ENCODE results near the gene C19orf44. TPM values are rescaled to one million over a fixed set of nuclear protein-coding genes. Genes with fewer than 3 reads are reported as not detected.
"Not testable (repeated sequence)": the region's sequence is repeated elsewhere in the genome, so short reads cannot be mapped to it uniquely, and the experiment has no call there.

C19orf44 gene
- total RNA-seq, 1 donor from 2014 or later, result 6.4 TPM

GRCh38 chr19:16541526-16542044 lies 45.4 kb downstream of the C19orf44 start:
- Mint-ChIP-seq H3K4me3 (peak overlapping the region; percentile 77), H3K27ac (peak overlapping the region; percentile 91), H3K27me3 (ENCODE audit: low read depth) (no peaks in the 10 kb centered on the region), H3K4me1 (peaks cover 26% of the 10 kb centered on the region), H3K9me3 (no peaks in the 10 kb centered on the region), H3K36me3 (peaks cover 23% of the 10 kb centered on the region)
- TF ChIP-seq, protein P1, sequence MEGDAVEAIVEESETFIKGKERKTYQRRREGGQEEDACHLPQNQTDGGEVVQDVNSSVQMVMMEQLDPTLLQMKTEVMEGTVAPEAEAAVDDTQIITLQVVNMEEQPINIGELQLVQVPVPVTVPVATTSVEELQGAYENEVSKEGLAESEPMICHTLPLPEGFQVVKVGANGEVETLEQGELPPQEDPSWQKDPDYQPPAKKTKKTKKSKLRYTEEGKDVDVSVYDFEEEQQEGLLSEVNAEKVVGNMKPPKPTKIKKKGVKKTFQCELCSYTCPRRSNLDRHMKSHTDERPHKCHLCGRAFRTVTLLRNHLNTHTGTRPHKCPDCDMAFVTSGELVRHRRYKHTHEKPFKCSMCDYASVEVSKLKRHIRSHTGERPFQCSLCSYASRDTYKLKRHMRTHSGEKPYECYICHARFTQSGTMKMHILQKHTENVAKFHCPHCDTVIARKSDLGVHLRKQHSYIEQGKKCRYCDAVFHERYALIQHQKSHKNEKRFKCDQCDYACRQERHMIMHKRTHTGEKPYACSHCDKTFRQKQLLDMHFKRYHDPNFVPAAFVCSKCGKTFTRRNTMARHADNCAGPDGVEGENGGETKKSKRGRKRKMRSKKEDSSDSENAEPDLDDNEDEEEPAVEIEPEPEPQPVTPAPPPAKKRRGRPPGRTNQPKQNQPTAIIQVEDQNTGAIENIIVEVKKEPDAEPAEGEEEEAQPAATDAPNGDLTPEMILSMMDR (IDR thresholded peaks at IDR 0.05; ENCODE audit: unreplicated experiment), result no peak
- peak in 1 of 2 experiments; percentile 41 for DNase-seq (ENCODE audit: low spot score in 2 of 2, unreplicated experiment in 2 of 2)

DNA sequence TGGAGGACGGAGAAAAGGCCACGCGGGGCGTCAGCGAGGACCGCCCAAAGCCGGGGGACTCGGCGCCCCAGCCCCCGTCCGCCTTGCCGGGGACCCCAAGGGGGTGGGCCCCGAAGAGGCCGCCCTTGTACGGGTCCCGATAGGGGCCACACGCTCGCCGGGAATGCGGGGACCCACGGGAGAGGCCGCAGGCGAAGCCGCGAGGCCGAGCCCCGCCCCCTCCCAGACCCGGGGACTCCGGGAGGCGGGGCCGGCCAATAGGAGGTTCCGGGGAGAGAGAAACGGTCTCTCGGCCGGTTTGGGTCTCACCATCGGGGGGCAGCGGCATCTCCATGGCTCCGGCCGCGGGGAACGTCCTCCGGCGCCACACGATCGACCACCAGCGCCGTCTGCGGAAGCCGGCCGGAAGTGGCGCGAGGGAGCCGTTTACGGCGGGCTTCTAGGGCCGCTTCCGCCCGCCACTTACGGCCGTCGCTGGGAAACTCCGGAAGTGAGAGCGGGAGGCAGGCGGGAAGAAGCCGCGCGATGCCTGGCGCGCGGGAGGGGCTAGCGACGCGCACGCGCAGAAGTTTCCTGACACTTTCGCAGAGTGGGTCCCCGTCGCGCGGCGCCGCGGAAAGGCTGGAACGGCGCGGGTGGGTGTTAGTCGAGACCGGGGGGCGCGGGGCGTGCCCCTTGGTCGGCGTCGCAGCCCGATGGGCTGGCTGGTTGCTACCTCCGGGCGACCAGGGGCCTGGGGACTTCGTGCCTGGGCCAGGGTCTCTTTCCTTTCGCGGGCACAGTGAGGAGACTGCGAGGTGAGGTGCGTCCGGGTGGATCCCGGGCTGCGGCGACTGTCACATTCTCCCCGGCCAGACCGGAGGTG lies 46.1 kb downstream of the C19orf44 start, which contains the start of gene CHERP:
CHERP (minus strand) TSS at position 393 of the 865 bp plus-strand sequence; CDS start at position 334, 59 bp downstream.
- Mint-ChIP-seq H3K4me1 (peaks cover 26% of the 10 kb centered on the region), H3K27ac (peak within 1 kb of the TSS; percentile 91), H3K4me3 (peak within 1 kb of the TSS; percentile 77), H3K9me3 (no peaks in the 10 kb centered on the region), H3K36me3 (peaks cover 23% of the 10 kb centered on the region), H3K27me3 (ENCODE audit: low read depth) (no peaks in the 10 kb centered on the region)
- DNase-seq (ENCODE audit: low spot score in 2 of 2, unreplicated experiment in 2 of 2), result peak; percentile 93 to 94
- TF ChIP-seq, protein P1 (IDR thresholded peaks at IDR 0.05; ENCODE audit: unreplicated experiment), result no peak

DNA sequence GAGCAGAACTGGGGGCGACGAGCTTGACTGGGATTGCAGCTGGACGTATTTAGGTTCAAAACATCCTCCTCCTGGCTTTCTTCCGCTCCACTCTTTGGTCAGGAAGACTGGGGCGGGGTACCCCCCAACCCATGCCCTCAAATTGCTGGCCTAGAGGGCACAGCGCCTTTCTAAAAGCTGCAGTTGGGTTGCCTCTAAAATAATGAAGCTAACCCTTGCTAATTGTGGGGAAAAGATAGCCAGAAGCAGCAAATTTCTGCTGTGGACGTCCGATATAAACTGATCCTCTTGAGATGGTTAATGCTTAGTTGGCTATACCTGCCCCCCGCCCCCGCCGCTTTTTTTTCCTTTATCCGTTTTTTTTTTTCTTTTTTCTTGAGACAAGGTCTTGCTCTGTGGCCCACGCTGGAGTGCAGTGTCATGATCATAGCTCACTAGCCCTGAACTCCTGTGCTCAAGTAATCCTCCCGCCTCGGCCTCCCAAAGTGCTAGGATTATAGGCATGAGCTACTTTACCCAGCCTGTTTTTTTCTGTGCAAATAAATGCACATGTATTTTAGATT lies 46.8 kb downstream of the C19orf44 start:
- no peak for DNase-seq (ENCODE audit: low spot score in 2 of 2, unreplicated experiment in 2 of 2)
- peaks cover 17% of the 10 kb centered on the region for H3K36me3 Mint-ChIP-seq
- peak overlapping the region; percentile 89 for H3K27ac Mint-ChIP-seq
- H3K9me3 Mint-ChIP-seq, result no peaks in the 10 kb centered on the region
- H3K4me1 Mint-ChIP-seq, result peaks cover 26% of the 10 kb centered on the region
- H3K4me3 Mint-ChIP-seq, result peak overlapping the region; percentile 77
- H3K27me3 Mint-ChIP-seq (ENCODE audit: low read depth), result no peaks in the 10 kb centered on the region
- TF ChIP-seq, protein P1 (IDR thresholded peaks at IDR 0.05; ENCODE audit: unreplicated experiment), result no peak

DNA sequence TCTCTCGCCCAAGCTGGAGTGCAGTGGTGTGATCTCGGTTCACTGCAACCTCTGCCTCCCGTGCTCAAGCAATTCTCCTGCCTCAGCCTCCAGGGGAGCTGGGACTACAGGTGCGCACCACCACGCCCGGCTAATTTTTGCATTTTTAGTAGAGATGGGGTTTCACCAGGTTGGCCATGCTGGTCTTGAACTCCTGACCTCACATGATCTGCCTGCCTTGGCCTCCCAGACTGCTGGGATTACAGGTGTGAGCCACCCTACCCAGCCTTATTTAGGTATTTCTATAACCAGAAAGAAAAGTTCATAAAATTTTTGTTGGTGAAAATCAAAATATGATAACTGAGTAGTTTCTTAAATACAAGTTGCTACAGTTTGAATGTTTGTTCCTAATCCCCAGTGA lies 47.5 kb downstream of the C19orf44 start:
- peaks cover 12% of the 10 kb centered on the region for H3K36me3 Mint-ChIP-seq
- H3K27me3 Mint-ChIP-seq (ENCODE audit: low read depth); DNase-seq (ENCODE audit: low spot score in 2 of 2, unreplicated experiment in 2 of 2); H3K9me3 Mint-ChIP-seq: not testable (repeated sequence)
- H3K4me3 Mint-ChIP-seq, result peak overlapping the region; percentile 77
- H3K27ac Mint-ChIP-seq, result peak overlapping the region; percentile 75
- peaks cover 26% of the 10 kb centered on the region for H3K4me1 Mint-ChIP-seq

DNA sequence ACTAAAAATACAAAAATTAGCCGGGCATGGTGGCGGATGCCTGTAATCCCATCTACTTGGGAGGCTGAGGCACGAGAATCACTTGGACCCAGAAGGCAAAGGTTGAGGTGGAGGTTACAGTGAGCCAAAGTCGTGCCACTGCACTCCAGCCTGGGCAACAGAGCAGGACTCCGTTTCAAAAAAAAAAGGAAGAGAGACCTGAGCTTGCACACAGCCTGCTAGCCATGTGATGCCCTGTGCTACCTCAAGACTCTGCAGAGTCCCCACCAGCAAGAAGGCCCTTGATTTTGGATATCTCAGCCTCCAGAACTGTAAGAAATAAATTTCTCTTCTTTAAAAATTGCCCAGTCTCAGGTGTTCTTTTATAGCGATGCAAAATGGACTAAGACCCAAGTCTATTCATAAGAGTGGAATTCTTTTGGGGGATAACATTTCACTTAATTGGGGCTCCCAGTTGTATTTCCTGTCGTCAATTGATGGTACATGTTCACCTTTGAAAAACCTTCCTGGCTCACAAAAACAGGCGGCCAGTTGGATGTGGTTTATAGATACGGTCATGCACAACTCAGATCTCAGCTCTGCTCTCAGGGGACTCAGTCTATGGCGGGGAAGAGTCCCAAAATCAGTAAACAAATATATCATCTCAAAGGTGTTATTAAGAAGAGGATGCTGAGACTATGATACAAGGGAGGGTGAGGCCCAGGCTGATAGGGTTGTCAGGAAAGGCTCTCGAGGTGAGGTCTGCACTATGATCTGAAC lies 48.5 kb downstream of the C19orf44 start:
- peak overlapping the region; percentile 8 for H3K4me3 Mint-ChIP-seq
- no peaks in the 10 kb centered on the region for H3K9me3 Mint-ChIP-seq
- peaks cover 24% of the 10 kb centered on the region for H3K4me1 Mint-ChIP-seq
- H3K36me3 Mint-ChIP-seq, result peaks cover 6% of the 10 kb centered on the region
- TF ChIP-seq, protein P1 (IDR thresholded peaks at IDR 0.05; ENCODE audit: unreplicated experiment), result no peak
- H3K27me3 Mint-ChIP-seq (ENCODE audit: low read depth), result no peaks in the 10 kb centered on the region
- no peak for DNase-seq (ENCODE audit: low spot score in 2 of 2, unreplicated experiment in 2 of 2)
- H3K27ac Mint-ChIP-seq, result no peak overlapping the region
